WTC11 (cell line): ENCODE data around the gene TPM4. TPM values are rescaled to one million over a fixed set of nuclear protein-coding genes. Genes with fewer than 3 reads are reported as not detected.

Source experiments
- ATAC-seq: fragments of 200-7000 bp; cut with Tn5 transposase; 2 replicates; pipeline ENCODE4 v1.10.0; 2021; ENCODE audit warnings: mild to moderate bottlenecking, moderate library complexity
- CTCF ChIA-PET: fragments of 300-600 bp; sonication (Branson Sonifier 250); formaldehyde crosslinking; loops from one replicate; lab custom pipeline; 2021; ENCODE audit warnings: antibody characterized with exemption; lab: Charles Lee
- POLR2A ChIA-PET: fragments of 350-600 bp; sonication (Branson Sonifier 250); formaldehyde crosslinking; loops from one replicate; lab custom pipeline; 2021; ENCODE audit warnings: antibody characterized with exemption; lab: Charles Lee
- DNase-seq: peaks from one replicate; pipeline ENCODE4 v3.0.0; 2021; ENCODE audit warnings: low spot score
- H3K27ac Mint-ChIP-seq: 2 replicates; pipeline ENCODE4 v1.8.0; 2021; ENCODE audit warnings: mixed read lengths
- H3K27me3 Mint-ChIP-seq: 2 replicates; pipeline ENCODE4 v1.8.0; 2021; ENCODE audit warnings: low read depth, mild to moderate bottlenecking, moderate library complexity, mixed read lengths
- H3K36me3 Mint-ChIP-seq: 2 replicates; pipeline ENCODE4 v1.8.0; 2021; ENCODE audit warnings: mixed read lengths
- H3K4me1 Mint-ChIP-seq: 2 replicates; pipeline ENCODE4 v1.8.0; 2022; ENCODE audit warnings: mixed read lengths
- H3K4me3 Mint-ChIP-seq: 2 replicates; pipeline ENCODE4 v1.8.0; 2021; ENCODE audit warnings: mild to moderate bottlenecking, moderate library complexity, mixed read lengths
- H3K9me3 Mint-ChIP-seq: 2 replicates; pipeline ENCODE4 v1.8.0; 2021; ENCODE audit warnings: mixed read lengths
- ATF1 ChIP-seq: sonication (generic); formaldehyde crosslinking; IDR thresholded peaks from 2 replicates; pipeline ENCODE4 v1.8.1; 2023; ENCODE audit warnings: mild to moderate bottlenecking, moderate library complexity, missing genetic modification reagents
- CBFB ChIP-seq: sonication (generic); formaldehyde crosslinking; IDR thresholded peaks from 2 replicates; pipeline ENCODE4 v1.8.1; 2022; ENCODE audit warnings: mild to moderate bottlenecking, low read depth, missing genetic modification reagents
- ETV6 ChIP-seq: sonication (generic); formaldehyde crosslinking; IDR thresholded peaks from 2 replicates; pipeline ENCODE4 v1.8.1; 2022; ENCODE audit warnings: mild to moderate bottlenecking, missing genetic modification reagents
- FOXP1 ChIP-seq: sonication (generic); formaldehyde crosslinking; IDR thresholded peaks from 2 replicates; pipeline ENCODE4 v1.8.0; 2022; ENCODE audit warnings: missing genetic modification reagents, mild to moderate bottlenecking, moderate library complexity, borderline replicate concordance
- IRF2 ChIP-seq: sonication (generic); formaldehyde crosslinking; IDR thresholded peaks from 2 replicates; pipeline ENCODE4 v1.8.0; 2022; ENCODE audit warnings: low read depth, missing genetic modification reagents, borderline replicate concordance
- JAZF1 ChIP-seq: fragments of 250-450 bp; sonication (Bioruptor Pico); IDR thresholded peaks from 2 replicates; pipeline ENCODE4 v1.9.0; 2021; ENCODE audit warnings: moderate library complexity, mild to moderate bottlenecking, inconsistent platforms
- JUN ChIP-seq: sonication (generic); formaldehyde crosslinking; IDR thresholded peaks from 2 replicates; pipeline ENCODE4 v1.8.0; 2023; ENCODE audit warnings: mild to moderate bottlenecking, missing genetic modification reagents
- SOX15 ChIP-seq: fragments of 250-450 bp; sonication (Bioruptor Pico); IDR thresholded peaks from 2 replicates; pipeline ENCODE4 v1.9.0; 2021; ENCODE audit warnings: mild to moderate bottlenecking
- TEAD4 ChIP-seq: sonication (generic); formaldehyde crosslinking; IDR thresholded peaks from 2 replicates; pipeline ENCODE4 v1.8.0; 2022; ENCODE audit warnings: mild to moderate bottlenecking, missing genetic modification reagents
- ZBTB21 ChIP-seq: sonication (generic); formaldehyde crosslinking; IDR thresholded peaks from 2 replicates; pipeline ENCODE4 v1.8.1; 2023; ENCODE audit warnings: mild to moderate bottlenecking, missing genetic modification reagents, borderline replicate concordance
- ZNF121 ChIP-seq: sonication (generic); formaldehyde crosslinking; IDR thresholded peaks from 2 replicates; pipeline ENCODE4 v1.8.0; 2023; ENCODE audit warnings: missing genetic modification reagents
- ZNF138 ChIP-seq: sonication (generic); formaldehyde crosslinking; conservative IDR thresholded peaks from 2 replicates; pipeline ENCODE4 v1.8.1; 2022; ENCODE audit warnings: mild to moderate bottlenecking, moderate library complexity, missing genetic modification reagents
- ZNF232 ChIP-seq: sonication (generic); formaldehyde crosslinking; IDR thresholded peaks from 2 replicates; pipeline ENCODE4 v1.8.0; 2022; ENCODE audit warnings: mild to moderate bottlenecking, missing genetic modification reagents
- ZNF416 ChIP-seq: fragments of 250-450 bp; sonication (Bioruptor Pico); IDR thresholded peaks from 2 replicates; pipeline ENCODE4 v1.9.0; 2021; ENCODE audit warnings: mild to moderate bottlenecking, inconsistent platforms
- ZNF423 ChIP-seq: fragments of 250-450 bp; sonication (Bioruptor Pico); IDR thresholded peaks from 2 replicates; pipeline ENCODE4 v2.1.2; 2022; ENCODE audit warnings: mild to moderate bottlenecking, moderate library complexity
- total RNA-seq: library from RNA; stranded (reverse); gene quantifications from 3 replicates; pipeline ENCODE4 v1.2.3, GENCODE V29; 2021
- TF ChIP-seq, protein P1 (sequence below): fragments of 250-450 bp; sonication (Bioruptor Pico); IDR thresholded peaks from 2 replicates; pipeline ENCODE4 v1.9.0; 2021; ENCODE audit warnings: mild to moderate bottlenecking
- TF ChIP-seq, protein P2 (sequence below): sonication (generic); formaldehyde crosslinking; IDR thresholded peaks from 2 replicates; pipeline ENCODE4 v1.8.1; 2023; ENCODE audit warnings: mild to moderate bottlenecking, moderate library complexity, missing genetic modification reagents
- TF ChIP-seq, protein P3 (sequence below): fragments of 250-450 bp; sonication (Bioruptor Pico); IDR thresholded peaks from 2 replicates; pipeline ENCODE4 v1.9.0; 2021; ENCODE audit warnings: moderate library complexity, mild to moderate bottlenecking, inconsistent platforms, borderline replicate concordance
- TF ChIP-seq, protein P4 (sequence below): sonication (generic); formaldehyde crosslinking; IDR thresholded peaks from 2 replicates; pipeline ENCODE4 v1.8.0; 2022; ENCODE audit warnings: mild to moderate bottlenecking, missing genetic modification reagents
- TF ChIP-seq, protein P5 (sequence below): sonication (generic); formaldehyde crosslinking; IDR thresholded peaks from 2 replicates; pipeline ENCODE4 v1.8.1; 2023; ENCODE audit warnings: mild to moderate bottlenecking, missing genetic modification reagents, borderline replicate concordance
- TF ChIP-seq, protein P6 (sequence below): sonication (generic); formaldehyde crosslinking; IDR thresholded peaks from 2 replicates; pipeline ENCODE4 v1.8.0; 2022; ENCODE audit warnings: missing genetic modification reagents
- TF ChIP-seq, protein P7 (sequence below): sonication (generic); formaldehyde crosslinking; IDR thresholded peaks from 2 replicates; pipeline ENCODE4 v1.8.1; 2023; ENCODE audit warnings: mild to moderate bottlenecking, missing genetic modification reagents

Gene TPM4
- total RNA-seq, 1 experiment from 2014 or later = 302 TPM

DNA sequence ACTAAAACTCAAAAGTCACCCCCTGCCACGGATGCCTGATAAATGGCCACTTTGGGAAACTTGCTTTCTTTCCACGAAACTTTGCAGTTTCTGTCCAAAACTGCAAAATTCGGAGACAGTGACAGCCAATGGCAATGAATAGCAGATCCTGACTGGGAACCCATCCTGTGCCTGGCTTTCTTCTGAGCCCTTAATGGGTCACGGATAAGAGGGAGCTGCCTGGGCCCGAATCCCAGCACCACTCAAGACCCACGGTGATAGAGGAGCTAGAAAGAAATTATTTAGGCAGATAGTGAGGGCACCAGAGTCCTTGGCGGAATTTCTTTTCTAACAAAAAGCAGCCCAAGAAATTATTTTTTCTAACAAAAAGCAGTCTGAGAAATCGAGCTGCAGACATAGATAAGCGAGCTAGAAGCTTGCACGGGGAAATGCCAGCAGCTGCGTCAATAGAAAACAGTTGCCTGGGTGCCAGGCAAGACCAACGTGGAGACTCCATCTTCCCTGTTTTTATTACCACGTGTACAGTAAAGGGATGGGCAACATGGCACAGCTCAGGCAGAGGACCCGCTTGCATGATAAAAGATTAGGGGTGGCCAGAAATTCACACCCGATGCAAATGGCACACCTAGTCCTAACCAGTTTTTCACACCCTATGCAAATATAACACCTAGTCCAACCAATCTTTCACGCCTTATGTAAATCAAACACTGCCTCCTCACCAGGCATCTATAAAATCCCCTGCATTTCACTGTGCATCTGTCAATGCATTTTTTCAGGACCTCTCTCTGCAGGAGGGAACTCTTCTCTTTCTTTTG lies 60.1 kb downstream of the TPM4 start:
- peaks cover 15% of the 10 kb centered on the region for H3K27me3 Mint-ChIP-seq
- DNase-seq = no peak
- ChIA-PET CTCF (interaction anchor here (0.5 to 1.7 kb wide), 7 partner anchors 8 to 551 kb away, joined by 3 to 8 read pairs (median 4); partner anchors contain the start of genes FAM32A and HSH2D), POLR2A (no interaction called here)
- TF ChIP-seq, protein P1, sequence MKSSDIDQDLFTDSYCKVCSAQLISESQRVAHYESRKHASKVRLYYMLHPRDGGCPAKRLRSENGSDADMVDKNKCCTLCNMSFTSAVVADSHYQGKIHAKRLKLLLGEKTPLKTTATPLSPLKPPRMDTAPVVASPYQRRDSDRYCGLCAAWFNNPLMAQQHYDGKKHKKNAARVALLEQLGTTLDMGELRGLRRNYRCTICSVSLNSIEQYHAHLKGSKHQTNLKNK (CRISPR knock-in tag) = no peak
- TF ChIP-seq ZNF423 (CRISPR knock-in tag) (no peak), ZBTB21 (CRISPR knock-in tag) (no peak), ZNF138 (no peak), ZNF232 (no peak), JAZF1 (CRISPR knock-in tag) (no peak), ATF1 (CRISPR knock-in tag) (no peak)
- H3K9me3 Mint-ChIP-seq = peaks cover 6% of the 10 kb centered on the region
- H3K27ac Mint-ChIP-seq = no peak overlapping the region
- H3K4me1 Mint-ChIP-seq = peaks cover 5% of the 10 kb centered on the region
- peaks cover 28% of the 10 kb centered on the region for H3K36me3 Mint-ChIP-seq
- no peak for ATAC-seq
- no peak overlapping the region for H3K4me3 Mint-ChIP-seq

DNA sequence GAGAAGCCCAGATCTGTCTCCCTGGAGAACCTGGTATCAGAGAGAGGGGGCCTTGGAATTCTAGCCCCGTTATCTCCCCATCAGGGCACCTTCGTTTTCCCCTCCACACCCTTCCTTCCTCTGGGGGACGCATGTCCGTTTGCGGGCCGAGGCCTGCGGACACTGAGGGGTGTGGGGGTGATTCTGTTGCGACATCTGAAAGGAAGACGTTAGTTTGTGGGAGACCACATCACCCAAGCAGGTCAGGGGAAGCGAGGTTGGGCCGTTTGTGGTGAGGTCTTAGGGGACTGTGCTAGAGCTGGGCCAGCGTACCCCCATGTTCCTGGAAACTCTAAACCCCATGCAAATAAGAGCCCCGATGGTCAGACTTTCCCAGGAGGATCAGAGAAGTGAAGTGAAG lies 63.5 kb downstream of the TPM4 start:
- TF ChIP-seq, protein P2, sequence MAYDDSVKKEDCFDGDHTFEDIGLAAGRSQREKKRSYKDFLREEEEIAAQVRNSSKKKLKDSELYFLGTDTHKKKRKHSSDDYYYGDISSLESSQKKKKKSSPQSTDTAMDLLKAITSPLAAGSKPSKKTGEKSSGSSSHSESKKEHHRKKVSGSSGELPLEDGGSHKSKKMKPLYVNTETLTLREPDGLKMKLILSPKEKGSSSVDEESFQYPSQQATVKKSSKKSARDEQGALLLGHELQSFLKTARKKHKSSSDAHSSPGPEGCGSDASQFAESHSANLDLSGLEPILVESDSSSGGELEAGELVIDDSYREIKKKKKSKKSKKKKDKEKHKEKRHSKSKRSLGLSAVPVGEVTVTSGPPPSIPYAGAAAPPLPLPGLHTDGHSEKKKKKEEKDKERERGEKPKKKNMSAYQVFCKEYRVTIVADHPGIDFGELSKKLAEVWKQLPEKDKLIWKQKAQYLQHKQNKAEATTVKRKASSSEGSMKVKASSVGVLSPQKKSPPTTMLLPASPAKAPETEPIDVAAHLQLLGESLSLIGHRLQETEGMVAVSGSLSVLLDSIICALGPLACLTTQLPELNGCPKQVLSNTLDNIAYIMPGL (CRISPR knock-in tag) = no peak
- TF ChIP-seq, protein P3, sequence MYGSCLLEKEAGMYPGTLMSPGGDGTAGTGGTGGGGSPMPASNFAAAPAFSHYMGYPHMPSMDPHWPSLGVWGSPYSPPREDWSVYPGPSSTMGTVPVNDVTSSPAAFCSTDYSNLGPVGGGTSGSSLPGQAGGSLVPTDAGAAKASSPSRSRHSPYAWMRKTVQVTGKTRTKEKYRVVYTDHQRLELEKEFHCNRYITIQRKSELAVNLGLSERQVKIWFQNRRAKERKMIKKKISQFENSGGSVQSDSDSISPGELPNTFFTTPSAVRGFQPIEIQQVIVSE (CRISPR knock-in tag) = no peak
- TF ChIP-seq, protein P4, sequence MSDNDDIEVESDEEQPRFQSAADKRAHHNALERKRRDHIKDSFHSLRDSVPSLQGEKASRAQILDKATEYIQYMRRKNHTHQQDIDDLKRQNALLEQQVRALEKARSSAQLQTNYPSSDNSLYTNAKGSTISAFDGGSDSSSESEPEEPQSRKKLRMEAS = no peak
- TF ChIP-seq ZNF138 = no peak
- TF ChIP-seq ZNF416 = no peak
- no peak for TF ChIP-seq SOX15 (CRISPR knock-in tag)
- TF ChIP-seq JUN = no peak
- no peak for TF ChIP-seq ETV6 (CRISPR knock-in tag)
- no peak for TF ChIP-seq ZNF121 (CRISPR knock-in tag)
- no peak for TF ChIP-seq IRF2 (CRISPR knock-in tag)
- no peak for TF ChIP-seq TEAD4 (CRISPR knock-in tag)
- TF ChIP-seq, protein P5, sequence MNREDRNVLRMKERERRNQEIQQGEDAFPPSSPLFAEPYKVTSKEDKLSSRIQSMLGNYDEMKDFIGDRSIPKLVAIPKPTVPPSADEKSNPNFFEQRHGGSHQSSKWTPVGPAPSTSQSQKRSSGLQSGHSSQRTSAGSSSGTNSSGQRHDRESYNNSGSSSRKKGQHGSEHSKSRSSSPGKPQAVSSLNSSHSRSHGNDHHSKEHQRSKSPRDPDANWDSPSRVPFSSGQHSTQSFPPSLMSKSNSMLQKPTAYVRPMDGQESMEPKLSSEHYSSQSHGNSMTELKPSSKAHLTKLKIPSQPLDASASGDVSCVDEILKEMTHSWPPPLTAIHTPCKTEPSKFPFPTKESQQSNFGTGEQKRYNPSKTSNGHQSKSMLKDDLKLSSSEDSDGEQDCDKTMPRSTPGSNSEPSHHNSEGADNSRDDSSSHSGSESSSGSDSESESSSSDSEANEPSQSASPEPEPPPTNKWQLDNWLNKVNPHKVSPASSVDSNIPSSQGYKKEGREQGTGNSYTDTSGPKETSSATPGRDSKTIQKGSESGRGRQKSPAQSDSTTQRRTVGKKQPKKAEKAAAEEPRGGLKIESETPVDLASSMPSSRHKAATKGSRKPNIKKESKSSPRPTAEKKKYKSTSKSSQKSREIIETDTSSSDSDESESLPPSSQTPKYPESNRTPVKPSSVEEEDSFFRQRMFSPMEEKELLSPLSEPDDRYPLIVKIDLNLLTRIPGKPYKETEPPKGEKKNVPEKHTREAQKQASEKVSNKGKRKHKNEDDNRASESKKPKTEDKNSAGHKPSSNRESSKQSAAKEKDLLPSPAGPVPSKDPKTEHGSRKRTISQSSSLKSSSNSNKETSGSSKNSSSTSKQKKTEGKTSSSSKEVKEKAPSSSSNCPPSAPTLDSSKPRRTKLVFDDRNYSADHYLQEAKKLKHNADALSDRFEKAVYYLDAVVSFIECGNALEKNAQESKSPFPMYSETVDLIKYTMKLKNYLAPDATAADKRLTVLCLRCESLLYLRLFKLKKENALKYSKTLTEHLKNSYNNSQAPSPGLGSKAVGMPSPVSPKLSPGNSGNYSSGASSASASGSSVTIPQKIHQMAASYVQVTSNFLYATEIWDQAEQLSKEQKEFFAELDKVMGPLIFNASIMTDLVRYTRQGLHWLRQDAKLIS (CRISPR knock-in tag) = no peak
- no peak for TF ChIP-seq ATF1 (CRISPR knock-in tag)
- no peak for TF ChIP-seq CBFB (CRISPR knock-in tag)
- no peak for TF ChIP-seq FOXP1
- TF ChIP-seq, protein P6, sequence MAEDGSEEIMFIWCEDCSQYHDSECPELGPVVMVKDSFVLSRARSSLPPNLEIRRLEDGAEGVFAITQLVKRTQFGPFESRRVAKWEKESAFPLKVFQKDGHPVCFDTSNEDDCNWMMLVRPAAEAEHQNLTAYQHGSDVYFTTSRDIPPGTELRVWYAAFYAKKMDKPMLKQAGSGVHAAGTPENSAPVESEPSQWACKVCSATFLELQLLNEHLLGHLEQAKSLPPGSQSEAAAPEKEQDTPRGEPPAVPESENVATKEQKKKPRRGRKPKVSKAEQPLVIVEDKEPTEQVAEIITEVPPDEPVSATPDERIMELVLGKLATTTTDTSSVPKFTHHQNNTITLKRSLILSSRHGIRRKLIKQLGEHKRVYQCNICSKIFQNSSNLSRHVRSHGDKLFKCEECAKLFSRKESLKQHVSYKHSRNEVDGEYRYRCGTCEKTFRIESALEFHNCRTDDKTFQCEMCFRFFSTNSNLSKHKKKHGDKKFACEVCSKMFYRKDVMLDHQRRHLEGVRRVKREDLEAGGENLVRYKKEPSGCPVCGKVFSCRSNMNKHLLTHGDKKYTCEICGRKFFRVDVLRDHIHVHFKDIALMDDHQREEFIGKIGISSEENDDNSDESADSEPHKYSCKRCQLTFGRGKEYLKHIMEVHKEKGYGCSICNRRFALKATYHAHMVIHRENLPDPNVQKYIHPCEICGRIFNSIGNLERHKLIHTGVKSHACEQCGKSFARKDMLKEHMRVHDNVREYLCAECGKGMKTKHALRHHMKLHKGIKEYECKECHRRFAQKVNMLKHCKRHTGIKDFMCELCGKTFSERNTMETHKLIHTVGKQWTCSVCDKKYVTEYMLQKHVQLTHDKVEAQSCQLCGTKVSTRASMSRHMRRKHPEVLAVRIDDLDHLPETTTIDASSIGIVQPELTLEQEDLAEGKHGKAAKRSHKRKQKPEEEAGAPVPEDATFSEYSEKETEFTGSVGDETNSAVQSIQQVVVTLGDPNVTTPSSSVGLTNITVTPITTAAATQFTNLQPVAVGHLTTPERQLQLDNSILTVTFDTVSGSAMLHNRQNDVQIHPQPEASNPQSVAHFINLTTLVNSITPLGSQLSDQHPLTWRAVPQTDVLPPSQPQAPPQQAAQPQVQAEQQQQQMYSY (CRISPR knock-in tag) = no peak
- no peak for TF ChIP-seq ZNF423 (CRISPR knock-in tag)
- TF ChIP-seq, protein P7, sequence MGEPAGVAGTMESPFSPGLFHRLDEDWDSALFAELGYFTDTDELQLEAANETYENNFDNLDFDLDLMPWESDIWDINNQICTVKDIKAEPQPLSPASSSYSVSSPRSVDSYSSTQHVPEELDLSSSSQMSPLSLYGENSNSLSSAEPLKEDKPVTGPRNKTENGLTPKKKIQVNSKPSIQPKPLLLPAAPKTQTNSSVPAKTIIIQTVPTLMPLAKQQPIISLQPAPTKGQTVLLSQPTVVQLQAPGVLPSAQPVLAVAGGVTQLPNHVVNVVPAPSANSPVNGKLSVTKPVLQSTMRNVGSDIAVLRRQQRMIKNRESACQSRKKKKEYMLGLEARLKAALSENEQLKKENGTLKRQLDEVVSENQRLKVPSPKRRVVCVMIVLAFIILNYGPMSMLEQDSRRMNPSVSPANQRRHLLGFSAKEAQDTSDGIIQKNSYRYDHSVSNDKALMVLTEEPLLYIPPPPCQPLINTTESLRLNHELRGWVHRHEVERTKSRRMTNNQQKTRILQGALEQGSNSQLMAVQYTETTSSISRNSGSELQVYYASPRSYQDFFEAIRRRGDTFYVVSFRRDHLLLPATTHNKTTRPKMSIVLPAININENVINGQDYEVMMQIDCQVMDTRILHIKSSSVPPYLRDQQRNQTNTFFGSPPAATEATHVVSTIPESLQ (CRISPR knock-in tag) = no peak
- CTCF ChIA-PET = no interaction called here
- no peaks in the 10 kb centered on the region for H3K9me3 Mint-ChIP-seq
- POLR2A ChIA-PET = no interaction called here
- peaks cover 16% of the 10 kb centered on the region for H3K4me1 Mint-ChIP-seq
- peaks cover 15% of the 10 kb centered on the region for H3K27me3 Mint-ChIP-seq
- no peak overlapping the region for H3K4me3 Mint-ChIP-seq
- DNase-seq (no peak), ATAC-seq (no peak)
- H3K27ac Mint-ChIP-seq = no peak overlapping the region
- H3K36me3 Mint-ChIP-seq = no peaks in the 10 kb centered on the region
